ENCODE data around the gene BCOR. TPM values are rescaled to one million over a fixed set of nuclear protein-coding genes. Genes with fewer than 3 reads are reported as not detected.

Gene BCOR
- polyA plus RNA-seq (2012; ENCODE audit: missing spikeins) = 9.0 TPM

- peak; percentile 76 for FAIRE-seq
- DNase-seq (ENCODE audit: insufficient read length) = peak; percentile 45
- peak; percentile 8; the same call in 1 of the 2 replicates for TF ChIP-seq TAF1 (IDR thresholded peaks at IDR 0.05; ENCODE audit: borderline replicate concordance, low read depth, low read length)
- TF ChIP-seq POLR2A (IDR thresholded peaks at IDR 0.05; ENCODE audit: low read depth, low read length) = peak; percentile 79; the same call in 1 of the 2 replicates
- TF ChIP-seq POLR2AphosphoS5 (IDR thresholded peaks at IDR 0.05; ENCODE audit: low read depth, low read length) = peak; percentile 73; the same call in 1 of the 2 replicates
These were observed at the start of gene BCOR for GRCh38 chrX:40097504-40098263. Gene BCOR, minus strand, starts transcription at chrX:40097958. Its CDS starts 20,029 bp downstream, at chrX:40077929.

DNA sequence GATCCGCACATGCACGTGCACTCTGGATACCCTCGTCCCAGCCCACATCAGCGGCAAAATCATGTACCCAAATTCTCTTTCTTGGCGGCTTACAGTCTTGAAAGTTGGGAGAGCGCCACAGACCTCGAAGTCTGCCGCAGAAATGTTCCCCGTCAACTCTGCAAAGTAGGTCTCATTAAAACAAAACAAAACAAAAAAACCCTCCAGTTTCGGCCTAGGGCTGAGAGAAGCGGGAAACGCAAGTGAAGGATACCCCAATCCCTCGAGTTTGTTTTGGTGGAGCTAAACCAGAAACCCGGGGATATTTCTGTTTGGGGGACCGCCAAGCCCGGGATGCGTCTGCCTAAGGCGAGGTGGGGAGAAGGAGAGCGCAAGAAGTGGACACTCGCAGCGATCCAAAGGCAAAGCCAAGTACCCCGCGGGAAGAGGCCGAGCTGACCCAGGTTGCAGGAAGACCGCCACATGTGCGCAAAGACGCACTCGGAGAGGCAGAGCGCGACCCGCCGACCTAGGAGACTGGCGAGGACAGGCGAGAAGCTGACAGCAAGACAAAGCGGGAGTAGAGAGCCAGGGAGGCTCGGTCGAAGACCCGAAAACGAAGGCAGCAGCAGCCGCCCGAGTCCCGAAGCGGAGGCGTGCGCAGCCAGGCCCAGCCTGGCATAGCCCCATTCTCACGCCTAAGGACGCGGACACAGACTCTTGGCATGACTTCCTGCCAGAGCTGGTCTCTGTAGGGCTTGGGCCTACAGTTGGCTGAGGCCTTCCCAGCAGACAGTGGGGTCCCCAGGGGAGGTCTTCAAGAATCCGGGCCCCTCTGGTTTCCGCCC, 49.6 kb upstream of the BCOR start:
- FAIRE-seq = no peak
- no peak for TF ChIP-seq TAF1 (IDR thresholded peaks at IDR 0.05; ENCODE audit: borderline replicate concordance, low read depth, low read length)
- no peak for TF ChIP-seq POLR2A (IDR thresholded peaks at IDR 0.05; ENCODE audit: low read depth, low read length)
- no peak for TF ChIP-seq POLR2AphosphoS5 (IDR thresholded peaks at IDR 0.05; ENCODE audit: low read depth, low read length)

DNA sequence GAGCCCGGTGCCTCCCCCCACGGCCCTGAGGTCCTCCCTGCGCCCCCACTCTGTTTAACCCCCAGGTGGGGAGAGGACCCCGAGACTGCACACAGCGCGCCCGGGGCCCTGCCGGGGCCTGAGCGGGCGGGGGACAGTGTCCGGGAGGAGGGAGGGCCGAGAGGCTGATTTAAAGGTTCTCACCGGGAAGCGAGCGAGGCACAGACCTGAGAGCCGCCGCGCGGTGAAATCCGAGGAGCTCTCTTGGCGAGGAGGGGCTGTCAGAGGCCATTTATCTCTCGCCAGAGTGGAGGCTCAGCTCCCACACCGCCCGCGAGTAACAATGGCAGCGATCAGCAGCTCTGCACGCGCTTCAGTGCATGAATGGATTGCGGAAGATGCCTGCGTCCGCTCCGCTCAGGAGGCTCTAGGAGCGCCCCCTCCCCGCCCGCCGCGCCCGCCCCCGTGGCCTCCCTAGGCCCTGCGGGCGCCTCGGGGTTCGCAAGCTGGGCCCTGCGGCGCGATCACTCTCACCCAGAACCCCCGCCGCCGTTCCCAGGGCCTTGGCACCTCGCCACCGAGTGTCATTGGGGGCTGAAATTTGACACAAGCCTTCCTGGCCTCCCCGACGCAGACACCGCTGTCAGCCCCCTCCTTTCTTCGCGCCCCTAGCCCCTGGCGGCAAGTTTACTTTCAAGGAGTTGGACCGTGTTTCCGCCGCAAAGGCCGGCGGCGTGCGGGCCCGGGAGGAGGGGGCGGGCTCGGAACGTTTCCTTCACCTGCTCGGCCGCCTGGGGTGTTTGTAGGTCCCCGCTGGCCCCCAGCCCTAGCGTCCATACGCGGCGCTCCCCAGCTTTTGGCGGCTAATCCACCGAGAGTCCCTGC, 48.7 kb upstream of the BCOR start:
- no peak for TF ChIP-seq TAF1 (IDR thresholded peaks at IDR 0.05; ENCODE audit: borderline replicate concordance, low read depth, low read length)
- no peak for TF ChIP-seq POLR2A (IDR thresholded peaks at IDR 0.05; ENCODE audit: low read depth, low read length)
- no peak for TF ChIP-seq POLR2AphosphoS5 (IDR thresholded peaks at IDR 0.05; ENCODE audit: low read depth, low read length)
- DNase-seq (ENCODE audit: insufficient read length) = no peak
- FAIRE-seq = no peak

More for the DNA sequence above, 49.6 kb upstream of the BCOR start:
- DNase-seq (ENCODE audit: insufficient read length) = no peak

DNA sequence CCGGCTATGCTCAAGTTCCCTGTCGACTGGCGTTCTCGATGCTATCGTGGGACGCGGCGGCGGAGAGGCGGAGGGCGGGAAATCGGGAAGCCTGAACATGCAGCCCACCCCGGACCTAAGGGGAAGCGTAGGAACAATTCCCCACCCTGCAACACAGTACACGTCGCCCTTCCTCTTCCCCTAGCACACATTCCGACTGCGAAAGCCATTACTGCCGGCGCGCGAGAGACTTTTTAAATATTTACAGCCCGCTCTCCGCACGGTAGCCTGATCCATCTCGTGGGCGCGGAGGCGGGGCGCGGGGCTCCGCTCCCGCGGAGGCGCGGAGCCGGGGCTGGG, 48.1 kb upstream of the BCOR start:
- TF ChIP-seq TAF1 (IDR thresholded peaks at IDR 0.05; ENCODE audit: borderline replicate concordance, low read depth, low read length) = no peak
- DNase-seq (ENCODE audit: insufficient read length) (no peak), FAIRE-seq (no peak)

- FAIRE-seq (no peak), DNase-seq (ENCODE audit: insufficient read length) (no peak)
- TF ChIP-seq POLR2AphosphoS5 (IDR thresholded peaks at IDR 0.05; ENCODE audit: low read depth, low read length) (no peak), POLR2A (IDR thresholded peaks at IDR 0.05; ENCODE audit: low read depth, low read length) (no peak), TAF1 (IDR thresholded peaks at IDR 0.05; ENCODE audit: borderline replicate concordance, low read depth, low read length) (no peak)
These were observed 47.5 kb upstream of the BCOR start for GRCh38 chrX:40145001-40145922.

- no peak for TF ChIP-seq POLR2A (IDR thresholded peaks at IDR 0.05; ENCODE audit: low read depth, low read length)
- TF ChIP-seq TAF1 (IDR thresholded peaks at IDR 0.05; ENCODE audit: borderline replicate concordance, low read depth, low read length) = no peak
- no peak for TF ChIP-seq POLR2AphosphoS5 (IDR thresholded peaks at IDR 0.05; ENCODE audit: low read depth, low read length)
- no peak for FAIRE-seq
- no peak for DNase-seq (ENCODE audit: insufficient read length)
These were observed 46.8 kb upstream of the BCOR start for GRCh38 chrX:40144576-40144975.

DNA sequence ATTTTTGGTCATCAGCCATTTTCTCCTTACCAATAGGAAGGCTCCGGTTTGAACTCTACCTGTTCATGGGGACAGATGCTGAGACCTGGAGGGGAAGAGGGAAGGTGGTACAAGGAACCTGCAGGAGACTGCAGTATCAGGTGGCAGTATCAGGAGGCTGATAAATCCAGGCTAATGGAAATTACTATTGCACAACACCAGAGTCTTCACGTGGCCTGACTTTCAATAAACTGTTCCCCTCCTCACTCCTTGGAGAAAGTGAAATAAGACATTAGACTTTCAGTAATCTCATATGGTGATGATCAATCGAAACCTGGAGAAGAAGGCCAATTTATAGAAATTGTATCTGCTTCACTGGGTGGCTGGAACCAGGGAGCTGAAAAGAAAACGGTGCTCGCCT, 46.2 kb upstream of the BCOR start:
- FAIRE-seq = no peak
- DNase-seq (ENCODE audit: insufficient read length) = no peak
- TF ChIP-seq POLR2A (IDR thresholded peaks at IDR 0.05; ENCODE audit: low read depth, low read length) = no peak
- TF ChIP-seq TAF1 (IDR thresholded peaks at IDR 0.05; ENCODE audit: borderline replicate concordance, low read depth, low read length) = no peak
- TF ChIP-seq POLR2AphosphoS5 (IDR thresholded peaks at IDR 0.05; ENCODE audit: low read depth, low read length) = no peak

GRCh38 chrX:40143001-40143400, 45.2 kb upstream of the BCOR start:
- FAIRE-seq (no peak), DNase-seq (ENCODE audit: insufficient read length) (no peak)
- no peak for TF ChIP-seq TAF1 (IDR thresholded peaks at IDR 0.05; ENCODE audit: borderline replicate concordance, low read depth, low read length)
- TF ChIP-seq POLR2A (IDR thresholded peaks at IDR 0.05; ENCODE audit: low read depth, low read length) = no peak

DNA sequence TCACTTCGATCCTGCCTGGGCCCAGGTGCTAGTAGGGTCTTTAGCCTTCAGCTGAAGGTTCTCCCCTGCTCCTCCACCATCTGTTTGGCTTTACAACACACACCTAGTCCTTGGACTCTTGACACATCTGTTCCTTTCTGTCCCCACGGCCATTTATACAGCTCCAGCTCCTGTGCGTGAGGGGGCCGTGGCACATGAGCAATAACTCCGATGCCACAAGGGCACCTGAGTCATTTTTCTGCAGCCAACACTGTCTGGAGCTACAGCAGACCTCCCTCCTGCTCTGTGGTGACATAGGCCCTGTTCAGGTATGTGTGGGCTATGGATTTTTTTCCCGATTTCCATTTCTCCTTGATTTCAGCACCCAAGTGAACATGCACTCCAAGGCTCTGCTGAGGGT, 44.7 kb upstream of the BCOR start:
- TF ChIP-seq TAF1 (IDR thresholded peaks at IDR 0.05; ENCODE audit: borderline replicate concordance, low read depth, low read length) (no peak), POLR2AphosphoS5 (IDR thresholded peaks at IDR 0.05; ENCODE audit: low read depth, low read length) (no peak), POLR2A (IDR thresholded peaks at IDR 0.05; ENCODE audit: low read depth, low read length) (no peak)
- DNase-seq (ENCODE audit: insufficient read length) = no peak
- no peak for FAIRE-seq

GRCh38 chrX:40140706-40141499, 43.1 kb upstream of the BCOR start:
- no peak for DNase-seq (ENCODE audit: insufficient read length)
- TF ChIP-seq POLR2A (IDR thresholded peaks at IDR 0.05; ENCODE audit: low read depth, low read length) = no peak
- no peak for TF ChIP-seq POLR2AphosphoS5 (IDR thresholded peaks at IDR 0.05; ENCODE audit: low read depth, low read length)
- no peak for TF ChIP-seq TAF1 (IDR thresholded peaks at IDR 0.05; ENCODE audit: borderline replicate concordance, low read depth, low read length)

More at GRCh38 chrX:40140706-40141499, 43.1 kb upstream of the BCOR start:
- FAIRE-seq = no peak
